ENCODE data around the gene MYO7A. TPM values are rescaled to one million over a fixed set of nuclear protein-coding genes. Genes with fewer than 3 reads are reported as not detected.

MYO7A gene
- total and polyA plus RNA-seq, 2 donors (not counting 3 experiments of a cell fraction or from before 2014, with no cell fraction given): 1.3 to 3.6 TPM

GRCh38 chr11:77093056-77093891 lies 34.8 kb upstream of the MYO7A start:
- H4K20me1 ChIP-seq (replicated peaks; ENCODE audit: control insufficient read depth, extremely low read depth, insufficient read depth, low read length): no peaks in the 10 kb centered on the region
- H3K79me2 ChIP-seq (ENCODE audit: control insufficient read depth, insufficient read depth, low read length): no peaks in the 10 kb centered on the region
- no peak overlapping the region for H2AFZ ChIP-seq (ENCODE audit: low read depth, low read length)
- DNase-seq (ENCODE audit: low read depth, low spot score): no peak
- H3K9me3 ChIP-seq (replicated peaks; ENCODE audit: control insufficient read depth, insufficient read depth, low read length): no peaks in the 10 kb centered on the region
- no peak overlapping the region for H3K9ac ChIP-seq (replicated peaks; ENCODE audit: extremely low read depth, insufficient read depth, low read length)
- ChIA-PET POLR2A (no interaction called here), CTCF (interaction anchor here (1.1 to 7.3 kb wide), 7 partner anchors 11 to 51 kb away, joined by 3 to 316 read pairs (median 89); partner anchors contain the start of genes CAPN5 and OMP)
- dilution Hi-C loops (cut with MboI; ENCODE audit: extremely low pct_ligation_motif_present, low sequenced_read_pairs) (no loop called here), intact Hi-C loops (cut with micrococcal nuclease) (loop anchor here (5.0 kb wide), 1 partner anchor 171 kb away; no protein-coding TSS in a partner anchor)
- no peak overlapping the region for H3K4me2 ChIP-seq (ENCODE audit: insufficient read depth, low read length)
- no TSS peak for BruUV-seq (replicated peaks)
- no peaks in the 10 kb centered on the region for H3K4me1 ChIP-seq (ENCODE audit: control insufficient read depth, extremely low read depth, insufficient read depth, low read length)
- no peak overlapping the region for H3K27ac ChIP-seq (ENCODE audit: insufficient read depth, low read depth, low read length)
- no peaks in the 10 kb centered on the region for H3K27me3 ChIP-seq (ENCODE audit: control insufficient read depth in 2 of 2, insufficient read depth in 2 of 2, low read length in 2 of 2)
- H3K4me3 ChIP-seq (replicated peaks in 1 of 3; ENCODE audit: insufficient read depth in 1 of 3, low read depth in 1 of 3, low read length in 3 of 3): no peak overlapping the region
- H3K9me1 ChIP-seq (replicated peaks; ENCODE audit: control insufficient read depth, extremely low read depth, insufficient read depth, low read length): no peaks in the 10 kb centered on the region
- FAIRE-seq: no peak
- H3K36me3 ChIP-seq (ENCODE audit: control insufficient read depth in 2 of 2, extremely low read depth in 1 of 2, insufficient read depth in 2 of 2, low read length in 2 of 2): peaks cover 0 to 3% of the 10 kb centered on the region in 2 experiments
- TF ChIP-seq MAX (IDR thresholded peaks at IDR 0.05; ENCODE audit: insufficient read depth, insufficient read length): no peak
- TF ChIP-seq EZH2 (IDR thresholded peaks at IDR 0.05; ENCODE audit: borderline replicate concordance, low read depth, low read length, severe bottlenecking): no peak
- no peak for TF ChIP-seq CTCF (IDR thresholded peaks at IDR 0.05; ENCODE audit: extremely low read depth in 1 of 2, insufficient read depth in 1 of 2, low read depth in 1 of 2, low read length in 2 of 2)
- no peak for TF ChIP-seq POLR2AphosphoS5 (IDR thresholded peaks at IDR 0.05; ENCODE audit: insufficient read depth, low read depth, low read length)
- no peak for TF ChIP-seq GATA2 (IDR thresholded peaks at IDR 0.05; ENCODE audit: insufficient read depth, insufficient read length, low read depth, low read length)
- TF ChIP-seq FOS (IDR thresholded peaks at IDR 0.05; ENCODE audit: borderline replicate concordance, insufficient read depth, low read length): no peak
- no peak for TF ChIP-seq POLR2A (IDR thresholded peaks at IDR 0.05; ENCODE audit: low read depth, low read length)
- TF ChIP-seq MYC (IDR thresholded peaks at IDR 0.05; ENCODE audit: low read depth, low read length): no peak
- no peak for TF ChIP-seq JUN (IDR thresholded peaks at IDR 0.05; ENCODE audit: borderline replicate concordance, insufficient read depth, insufficient read length, low read depth)

All from endothelial cell of umbilical vein (primary cell).